HepG2 (cell line): ENCODE measurements around the gene DAZAP1. TPM values are rescaled to one million over a fixed set of nuclear protein-coding genes. Genes with fewer than 3 reads are reported as not detected.

Source experiments
- ATAC-seq: fragments of 200-7000 bp; cut with Tn5 transposase; 3 replicates; pipeline ENCODE4 v1.9.1; 2020; ENCODE audit warnings: mild to moderate bottlenecking, moderate library complexity
- BruUV-seq: library from RNA; stranded (reverse); fragments of 400-500 nt; replicated peaks from 2 replicates; lab custom pipeline; 2021; lab: Mats Ljungman, UMichigan
- CTCF ChIA-PET: fragments of 300-600 bp; formaldehyde crosslinking; extraction: SDS; loops from one replicate; lab custom pipeline; 2021; ENCODE audit warnings: low total read pairs, inconsistent platforms, low intra/inter-chr PET ratio; lab: Yijun Ruan, JAX
- POLR2A ChIA-PET: fragments of 350-600 bp; sonication (Branson Sonifier 250); formaldehyde crosslinking; loops from one replicate; lab custom pipeline; 2020; ENCODE audit warnings: antibody characterized with exemption, inconsistent platforms; lab: Yijun Ruan, JAX
- DNase-seq: peaks from one replicate; pipeline ENCODE4 v3.0.0-alpha.2; 2015; ENCODE audit warnings: low spot score
- FAIRE-seq: peaks from 3 replicates; lab custom pipeline; 2011; peaks lifted over from hg19 to GRCh38; lab: Jason Lieb, UNC
- H2AFZ ChIP-seq: one replicate; pipeline ENCODE4 v1.6.1; 2011; ENCODE audit warnings: low read length, inconsistent platforms
- H3K27ac ChIP-seq: fragments of 300-600 bp; 3 replicates; pipeline ENCODE4 v1.8.0; 2011; ENCODE audit warnings: mixed run types, mild to moderate bottlenecking, mixed read lengths, low read length, inconsistent platforms; ENCODE audit not compliant: insufficient read depth; ENCODE audit errors: extremely low read length
- H3K27me3 ChIP-seq, 2 experiments: fragments of 200-600 bp in 1 of 2; 2 replicates in 1 of 2; 3 replicates in 1 of 2; pipeline versions ENCODE4 v1.6.0 to v1.8.0; 2011; ENCODE audit warnings: low read length in 2 of 2, mild to moderate bottlenecking in 2 of 2, moderate library complexity in 2 of 2, inconsistent platforms in 1 of 2; ENCODE audit not compliant: insufficient read depth in 2 of 2, control insufficient read depth in 1 of 2
- H3K36me3 ChIP-seq, 2 experiments: fragments of 200-600 bp in 1 of 2; replicated peaks in 1 of 2; 2 replicates in 1 of 2; 3 replicates in 1 of 2; pipeline versions ENCODE4 v1.5.1 to v1.8.0; 2011; ENCODE audit warnings: low read length in 2 of 2, inconsistent platforms in 1 of 2; ENCODE audit not compliant: insufficient read depth in 2 of 2, control insufficient read depth in 1 of 2
- H3K4me1 ChIP-seq: 2 replicates; pipeline ENCODE4 v1.5.1; 2012; ENCODE audit warnings: low read length, inconsistent platforms; ENCODE audit not compliant: insufficient read depth
- H3K4me2 ChIP-seq: 2 replicates; pipeline ENCODE4 v1.6.0; 2011; ENCODE audit warnings: low read depth, low read length, inconsistent platforms
- H3K4me3 ChIP-seq, 3 experiments: fragments of 200-600 bp in 1 of 3; sonication (generic), shearing (Covaris generic) in 1 of 3; replicated peaks in 1 of 3; 2 replicates each; pipeline ENCODE4 v1.5.1; 2011 to 2016; ENCODE audit warnings: low read length in 3 of 3, inconsistent platforms in 2 of 3, low read depth in 2 of 3, mild to moderate bottlenecking in 2 of 3, control low read depth in 1 of 3, mixed read lengths in 1 of 3; ENCODE audit not compliant: insufficient read depth in 1 of 3
- H3K79me2 ChIP-seq: one replicate; pipeline ENCODE4 v1.6.1; 2011; ENCODE audit warnings: low read length, inconsistent platforms; ENCODE audit not compliant: insufficient read depth
- H3K9ac ChIP-seq: 2 replicates; pipeline ENCODE4 v1.6.0; 2011; ENCODE audit warnings: mild to moderate bottlenecking, low read depth, low read length, inconsistent platforms; ENCODE audit not compliant: insufficient read depth
- H3K9me3 ChIP-seq: 2 replicates; pipeline ENCODE4 v1.5.1; 2012; ENCODE audit warnings: mild to moderate bottlenecking, low read length
- H4K20me1 ChIP-seq: 2 replicates; pipeline ENCODE4 v1.6.0; 2011; ENCODE audit warnings: inconsistent platforms, mild to moderate bottlenecking, low read length, moderate library complexity; ENCODE audit not compliant: insufficient read depth
- BRCA1 ChIP-seq: sonication (generic); formaldehyde crosslinking; IDR thresholded peaks from 2 replicates; pipeline ENCODE4 v1.4.0; 2020; ENCODE audit warnings: missing genetic modification reagents
- CREB1 ChIP-seq, 2 experiments: fragments of 450-650 bp in 1 of 2; IDR thresholded peaks; 2 replicates each; pipeline ENCODE4 v1.6.1; 2016 to 2017; ENCODE audit warnings: control low read depth in 1 of 2, mild to moderate bottlenecking in 1 of 2, missing compliant biosample characterization in 1 of 2, missing genetic modification characterization in 1 of 2
- ELF3 ChIP-seq: IDR thresholded peaks from 2 replicates; pipeline ENCODE4 v1.6.1; 2016; ENCODE audit warnings: missing genetic modification reagents, missing compliant biosample characterization
- LCORL ChIP-seq, 2 experiments: fragments of 450-650 bp in 1 of 2; sonication (generic) in 1 of 2; formaldehyde crosslinking in 1 of 2; IDR thresholded peaks; 2 replicates each; pipeline versions ENCODE4 v1.5.0 to v1.6.1; 2017 to 2020; ENCODE audit warnings: antibody characterized with exemption in 1 of 2, missing genetic modification reagents in 1 of 2
- MBD4 ChIP-seq: IDR thresholded peaks from 2 replicates; pipeline ENCODE4 v1.6.1; 2012; ENCODE audit warnings: low read length, inconsistent platforms, borderline replicate concordance
- MBNL3 ChIP-seq: fragments of 250-450 bp; sonication (Bioruptor Pico); conservative IDR thresholded peaks from 2 replicates; pipeline ENCODE4 v1.8.0; 2022; ENCODE audit warnings: mild to moderate bottlenecking, inconsistent platforms
- TRIM24 ChIP-seq: sonication (generic); formaldehyde crosslinking; IDR thresholded peaks from 2 replicates; pipeline ENCODE4 v1.8.0; 2022; ENCODE audit warnings: mild to moderate bottlenecking, missing genetic modification reagents
- ZBTB42 ChIP-seq: sonication (generic); formaldehyde crosslinking; IDR thresholded peaks from 2 replicates; pipeline ENCODE4 v1.5.0; 2020; ENCODE audit warnings: mild to moderate bottlenecking, missing genetic modification reagents
- ZFP90 ChIP-seq: sonication (generic); formaldehyde crosslinking; IDR thresholded peaks from 2 replicates; pipeline ENCODE4 v1.8.0; 2022; ENCODE audit warnings: missing genetic modification reagents, mild to moderate bottlenecking, inconsistent platforms, borderline replicate concordance
- WGBS: methylation state at CpG from one replicate; pipeline ENCODE4 v1.1.6; 2017; ENCODE audit warnings: low lambda C conversion rate; 5-methylcytosine and 5-hydroxymethylcytosine counted together
- in situ Hi-C: cut with HindIII; loops from 2 replicates; pipeline ENCODE4 v1.10.0; 2017; ENCODE audit warnings: low pct_unique_long_range_greater_than_20kb; ENCODE audit not compliant: extremely low pct_ligation_motif_present
- intact Hi-C: fragments of 100-400 bp; cut with micrococcal nuclease; formaldehyde crosslinking; loops from one replicate; pipeline ENCODE4 v1.10.0; 2022; ENCODE audit not compliant: unreplicated experiment
- polyA plus RNA-seq, 8 experiments: library from polyadenylated mRNA; depleted of rRNA in 3 of 8; stranded (reverse) in 7 of 8; unstranded in 1 of 8; fragments of >200 nt; fragmentation: Illumina TruSeq in 4 of 8; extraction: Trizol in 4 of 8; gene quantifications; 2 replicates each; pipeline versions ENCODE4 v1.2.1 to v1.2.3, GENCODE V29; 2011 to 2016; ENCODE audit warnings: low read depth in 4 of 8, missing spikeins in 1 of 8, mixed read lengths in 1 of 8; ENCODE audit not compliant: insufficient read depth in 1 of 8
- total RNA-seq, 5 experiments: library from RNA; depleted of rRNA; stranded (reverse); fragments of >200 nt; fragmentation: Illumina TruSeq; extraction: Trizol; gene quantifications; 2 replicates each; pipeline ENCODE4 v1.2.3, GENCODE V29; 2016; ENCODE audit warnings: low read depth in 1 of 5
- TF ChIP-seq, protein P1 (sequence below): sonication (generic); formaldehyde crosslinking; IDR thresholded peaks from 2 replicates; pipeline ENCODE4 v1.4.0; 2020; ENCODE audit warnings: missing genetic modification reagents, low read depth, mild to moderate bottlenecking, borderline replicate concordance

Gene DAZAP1
- total and polyA plus RNA-seq, 2 of the 13 experiments (the other 11 are each of a cell fraction or from before 2014, with no cell fraction given): 63.3 to 79.2 TPM

DNA sequence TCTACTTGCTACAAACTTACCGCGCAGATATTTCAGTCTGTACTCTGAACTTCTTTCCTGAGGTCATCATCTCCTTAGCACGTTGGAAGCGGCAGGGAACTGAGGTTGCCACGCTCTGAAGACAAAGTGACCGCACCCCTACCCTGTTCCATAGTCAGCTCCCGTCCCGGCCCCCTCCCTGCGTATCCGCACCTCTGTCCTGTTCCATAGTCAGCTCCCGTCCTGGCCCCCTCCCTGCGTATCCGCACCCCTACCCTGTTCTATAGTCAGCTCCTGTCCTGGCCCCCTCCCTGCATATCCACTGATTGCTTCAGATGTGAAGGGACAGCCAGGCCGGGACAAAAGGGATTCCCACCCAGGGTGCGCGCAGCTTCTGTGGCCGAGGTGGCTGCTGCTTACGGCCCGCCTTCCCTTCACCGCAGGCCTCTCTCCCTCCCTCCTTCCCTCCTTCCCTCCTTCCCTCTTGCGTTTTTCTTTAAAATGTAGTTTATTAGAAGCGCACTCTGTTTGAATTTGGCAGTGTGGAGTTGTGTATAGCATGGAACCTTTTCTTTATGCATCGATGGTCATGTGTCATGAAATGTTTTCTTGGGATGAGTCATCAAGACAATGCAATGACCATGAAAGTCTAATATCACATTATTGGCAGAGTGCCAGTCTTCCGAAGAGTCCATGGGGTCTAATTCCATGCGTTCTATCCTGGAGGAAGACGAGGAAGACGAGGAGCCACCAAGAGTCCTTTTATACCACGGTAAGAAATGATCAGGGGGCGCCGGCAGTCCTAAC, 45.6 kb upstream of the DAZAP1 start:
- Histone ChIP-seq H3K4me3 (no peak overlapping the region), H3K9ac (no peak overlapping the region), H3K27ac (no peak overlapping the region), H3K36me3 (peaks cover 12 to 37% of the 10 kb centered on the region in 2 experiments; a peak in 4 of 5 replicates), H3K4me2 (no peak overlapping the region), H2AFZ (no peak overlapping the region)
- CTCF ChIA-PET: no interaction called here
- DNase-seq: no peak
- no peak for TF ChIP-seq BRCA1 (CRISPR knock-in tag)
- TF ChIP-seq TRIM24 (CRISPR knock-in tag): no peak
- no peak for TF ChIP-seq MBNL3 (CRISPR knock-in tag)
- no peak for TF ChIP-seq ZFP90 (CRISPR knock-in tag)
- no peak for TF ChIP-seq ZBTB42 (CRISPR knock-in tag)
- TF ChIP-seq, protein P1, sequence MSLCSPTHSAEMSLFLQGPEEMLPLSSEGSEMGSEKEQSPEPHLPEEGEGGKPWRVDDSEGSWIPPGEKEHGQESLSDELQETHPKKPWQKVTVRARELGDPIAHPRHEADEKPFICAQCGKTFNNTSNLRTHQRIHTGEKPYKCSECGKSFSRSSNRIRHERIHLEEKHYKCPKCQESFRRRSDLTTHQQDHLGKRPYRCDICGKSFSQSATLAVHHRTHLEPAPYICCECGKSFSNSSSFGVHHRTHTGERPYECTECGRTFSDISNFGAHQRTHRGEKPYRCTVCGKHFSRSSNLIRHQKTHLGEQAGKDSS (CRISPR knock-in tag): no peak
- TF ChIP-seq CREB1 (IDR thresholded peaks at IDR 0.05): peak; percentile 44; the same call in 1 of the 2 replicates
- no peak for TF ChIP-seq CREB1 (CRISPR knock-in tag; IDR thresholded peaks at IDR 0.05)
- TF ChIP-seq MBD4: no peak
- peak; percentile 75 for TF ChIP-seq LCORL (IDR thresholded peaks at IDR 0.05)
- TF ChIP-seq LCORL (CRISPR knock-in tag; IDR thresholded peaks at IDR 0.05): no peak
- TF ChIP-seq ELF3 (CRISPR knock-in tag): no peak
- TF ChIP-seq, all 625 proteins: peak for 2
- in situ Hi-C loops: no loop called here
- Histone ChIP-seq H3K4me1 (peaks cover 1% of the 10 kb centered on the region; the same call in 1 of the 2 replicates), H3K79me2 (no peaks in the 10 kb centered on the region), H4K20me1 (no peaks in the 10 kb centered on the region), H3K9me3 (no peaks in the 10 kb centered on the region), H3K27me3 (no peaks in the 10 kb centered on the region)
- no peak for FAIRE-seq
- no peak for ATAC-seq
- POLR2A ChIA-PET: no interaction called here
- intact Hi-C loops: no loop called here
- 95% methylated on average over 30 of the region's 30 CpGs for WGBS
- no TSS peak for BruUV-seq
